Adrenal gland (tissue), 12 donors: Measurements from ENCODE around the gene B4GALNT1. TPM values are rescaled to one million over a fixed set of nuclear protein-coding genes. Genes with fewer than 3 reads are reported as not detected.

Source experiments
- DNase-seq, 7 donors: peaks; one replicate each; pipeline ENCODE4 v3.0.0-alpha.2; 2019 to 2020
- H3K27ac ChIP-seq, 5 donors: fragments of 200-600 bp; sonication (generic) in 4 of 5; 1 replicate in 3 of 5; 2 replicates in 2 of 5; pipeline versions ENCODE4 v1.5.1 to v1.8.0; 2016 to 2020; ENCODE audit warnings: mild to moderate bottlenecking in 1 of 5
- H3K27me3 ChIP-seq: fragments of 200-600 bp; 2 replicates; pipeline ENCODE4 v1.8.0; 2021
- H3K36me3 ChIP-seq, 2 donors: fragments of 200-600 bp; replicated peaks in 1 of 2; 1 replicate in 1 of 2; 2 replicates in 1 of 2; pipeline versions ENCODE4 v1.5.1 to v1.8.0; 2018 to 2022
- H3K4me1 ChIP-seq, 2 donors: fragments of 200-600 bp; replicated peaks in 1 of 2; 1 replicate in 1 of 2; 2 replicates in 1 of 2; pipeline versions ENCODE4 v1.5.1 to v1.8.0; 2018 to 2021
- H3K4me3 ChIP-seq, 4 donors: fragments of 200-600 bp; sonication (generic) in 3 of 4; one replicate each; pipeline ENCODE4 v1.5.1; 2016 to 2018
- H3K9me3 ChIP-seq, 3 donors: fragments of 200-600 bp; sonication (generic) in 1 of 3; replicated peaks in 1 of 3; 1 replicate in 2 of 3; 2 replicates in 1 of 3; pipeline versions ENCODE4 v1.5.1 to v1.8.0; 2016 to 2021
- CTCF ChIP-seq, 6 experiments: fragments of 450-650 bp in 4 of 6; fragments of 200-600 bp in 2 of 6; sonication (generic) in 1 of 6; IDR thresholded peaks; 1 replicate in 5 of 6; 2 replicates in 1 of 6; pipeline versions ENCODE4 v1.5.1 to v1.8.0; 2016 to 2021; ENCODE audit warnings: antibody characterized with exemption in 6 of 6, mild to moderate bottlenecking in 2 of 6, moderate library complexity in 1 of 6
- POLR2A ChIP-seq, 2 donors: fragments of 450-650 bp; IDR thresholded peaks; one replicate each; pipeline ENCODE4 v1.6.1; 2017; ENCODE audit warnings: antibody characterized with exemption in 2 of 2, mild to moderate bottlenecking in 2 of 2, moderate library complexity in 1 of 2
- WGBS, 4 donors: extraction: QIAGEN DNeasy Blood & Tissue Kit in 2 of 4; methylation state at CpG; one replicate each; pipeline versions ENCODE4 v1.1.5 to v1.1.7; 2013 to 2017; 5-methylcytosine and 5-hydroxymethylcytosine counted together
- intact Hi-C, 2 donors: fragments of 100-400 bp; cut with DNase I; formaldehyde crosslinking; loops; one replicate each; pipeline versions ENCODE4 v1.14.1 to v1.15.0; 2022 to 2023
- polyA plus RNA-seq, 3 donors: library from polyadenylated mRNA; stranded (reverse); fragments of 200-250 nt in 2 of 3; fragments of 350-450 nt in 1 of 3; fragmentation: Illumina TruSeq in 1 of 3; extraction: RNeasy Lipid Tissue Mini Kit (QIAGEN cat#74804) in 1 of 3; gene quantifications; one replicate each; pipeline ENCODE4 v1.2.3, GENCODE V29; 2013 to 2014
- total RNA-seq, 9 donors: library from RNA; depleted of rRNA in 4 of 9; stranded (reverse); fragments of >200 nt in 4 of 9; fragments of 120-200 nt in 1 of 9; fragmentation: NEBNext Ultra II Directional in 1 of 9; extraction: Animal tissue kit (Norgen Biotek cat#: 25700) in 1 of 9; gene quantifications; one replicate each; pipeline versions ENCODE4 v1.1.0 to v1.2.4, GENCODE V29; 2013 to 2023
- donor health status: healthy with polysubstance abuse.
- donor health status: Bipolar disorder and iron deficiency.
- donor health status: DM: yes; HTN: yes; CAD: no.
- donor health status: DM: no; HTN: no; CAD: no.
- donor health status: DM: no; HTN: no; CAD: no.
- donor health status: DM: yes; HTN: yes; CAD: no.

The B4GALNT1 gene
- total and polyA plus RNA-seq, 12 donors: 0.17 to 7.4 (median 1.2) TPM

GRCh38 chr12:57580466-57580795, 52.6 kb downstream of the B4GALNT1 start:
- Histone ChIP-seq H3K9me3 (no peaks in the 10 kb centered on the region), H3K27ac (no peak overlapping the region), H3K36me3 (no peaks in the 10 kb centered on the region), H3K4me1 (no peaks in the 10 kb centered on the region), H3K27me3 (peaks cover 5% of the 10 kb centered on the region), H3K4me3 (no peak overlapping the region)
- intact Hi-C loops: no loop called here
- TF ChIP-seq CTCF (IDR thresholded peaks at IDR 0.05) (no peak), POLR2A (IDR thresholded peaks at IDR 0.05) (no peak)
- DNase-seq: no peak
- 80 to 93% (median 86%) methylated on average over 3 to 4 of the region's 4 CpGs for WGBS, 4 donors

GRCh38 chr12:57579677-57580465, 53.1 kb downstream of the B4GALNT1 start:
- Histone ChIP-seq H3K4me1 (no peaks in the 10 kb centered on the region), H3K36me3 (no peaks in the 10 kb centered on the region), H3K4me3 (no peak overlapping the region), H3K27ac (no peak overlapping the region), H3K9me3 (no peaks in the 10 kb centered on the region), H3K27me3 (peaks cover 5% of the 10 kb centered on the region)
- 75 to 87% (median 86%) methylated on average over 8 of the region's 8 CpGs for WGBS, 4 donors
- no peak for TF ChIP-seq POLR2A (IDR thresholded peaks at IDR 0.05)
- DNase-seq: no peak
- intact Hi-C loops: no loop called here

GRCh38 chr12:57579011-57579410, 54.0 kb downstream of the B4GALNT1 start:
- Histone ChIP-seq H3K4me1 (no peaks in the 10 kb centered on the region), H3K36me3 (no peaks in the 10 kb centered on the region), H3K4me3 (no peak overlapping the region), H3K9me3 (no peaks in the 10 kb centered on the region), H3K27ac (no peak overlapping the region), H3K27me3 (peaks cover 5% of the 10 kb centered on the region)
- DNase-seq: no peak
- TF ChIP-seq POLR2A (IDR thresholded peaks at IDR 0.05) (no peak), CTCF (IDR thresholded peaks at IDR 0.05) (no peak)
- 77 to 91% (median 82%) methylated on average over 2 of the region's 2 CpGs for WGBS, 4 donors
- intact Hi-C loops: no loop called here

- no peaks in the 10 kb centered on the region for H3K9me3 ChIP-seq
Measured at GRCh38 chr12:57577981-57578758, 54.8 kb downstream of the B4GALNT1 start.

More at GRCh38 chr12:57577981-57578758, 54.8 kb downstream of the B4GALNT1 start:
- Histone ChIP-seq H3K27me3 (peaks cover 5% of the 10 kb centered on the region), H3K4me1 (no peaks in the 10 kb centered on the region), H3K36me3 (no peaks in the 10 kb centered on the region), H3K27ac (no peak overlapping the region), H3K4me3 (no peak overlapping the region)
- WGBS, 4 donors: 78 to 89% (median 81%) methylated on average over 12 of the region's 12 CpGs
- DNase-seq: no peak
- no peak for TF ChIP-seq CTCF (IDR thresholded peaks at IDR 0.05)
- no peak for TF ChIP-seq POLR2A (IDR thresholded peaks at IDR 0.05)
- intact Hi-C loops: no loop called here
